Mucosa of gallbladder (tissue), 1 donor: ENCODE data around the gene ALG6. TPM values are rescaled to one million over a fixed set of nuclear protein-coding genes. Genes with fewer than 3 reads are reported as not detected.
A peak's percentile ranks its signal among the peaks of the same experiment; 100 is the strongest.

Experiments
- DNase-seq: peaks from one replicate; pipeline ENCODE4 v3.0.0-alpha.2; 2020; ENCODE audit warnings: low spot score
- total RNA-seq: library from RNA; stranded (reverse); gene quantifications from one replicate; pipeline ENCODE4 v1.2.1, GENCODE V29; 2021
- donor health status: DM: no; HTN: no; CAD: no.

The ALG6 gene
- 12.5 TPM for total RNA-seq

DNA sequence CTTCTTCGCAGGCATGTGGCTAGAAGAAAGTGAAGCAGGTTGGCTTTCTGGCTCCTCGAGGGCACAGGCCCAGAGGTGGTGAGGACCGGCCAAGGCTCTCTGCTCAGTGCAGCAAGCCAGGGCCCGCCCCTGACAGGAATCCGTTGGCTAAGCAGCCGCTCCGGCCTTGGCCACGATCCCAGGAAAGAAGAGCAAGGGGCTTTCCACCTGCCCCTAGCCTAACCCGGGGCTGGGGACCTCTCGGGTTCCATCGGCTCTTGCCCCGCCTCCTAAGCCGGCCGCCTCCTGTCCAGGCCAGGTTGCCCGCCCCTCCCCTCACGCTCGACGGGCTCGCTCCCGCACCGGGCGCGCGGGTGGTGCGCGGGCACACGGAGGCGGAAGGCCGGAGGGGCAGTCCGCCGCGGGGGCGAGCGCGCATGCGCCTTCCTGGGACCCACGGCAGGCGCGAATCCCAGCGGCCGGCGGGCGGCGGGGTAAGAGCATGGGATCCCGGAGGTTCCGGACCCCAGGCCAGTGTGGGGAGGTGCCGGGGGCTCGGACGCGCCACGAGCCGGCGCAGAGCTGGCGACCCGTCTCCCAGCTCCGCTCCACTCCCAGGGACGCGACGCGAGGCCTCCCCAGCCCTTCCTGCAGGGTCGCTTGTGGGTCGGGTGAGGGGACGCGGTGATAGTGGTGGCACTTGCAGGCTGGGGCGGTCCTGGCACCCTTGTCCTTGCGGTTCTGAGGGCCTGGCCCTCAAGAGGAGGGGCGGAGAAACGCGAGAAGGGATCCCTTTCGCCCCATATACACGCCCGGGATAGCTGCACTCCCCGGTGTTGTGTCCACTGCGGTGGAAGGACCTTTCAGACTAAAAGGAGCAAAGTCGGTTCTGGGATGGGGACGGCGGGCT, at the start of gene ALG6:
Gene ALG6 (plus strand): TSS at position 413 of the 889 bp plus-strand sequence. CDS start 3,351 bp downstream, outside the sequence.
- DNase-seq: peak; percentile 94

DNA sequence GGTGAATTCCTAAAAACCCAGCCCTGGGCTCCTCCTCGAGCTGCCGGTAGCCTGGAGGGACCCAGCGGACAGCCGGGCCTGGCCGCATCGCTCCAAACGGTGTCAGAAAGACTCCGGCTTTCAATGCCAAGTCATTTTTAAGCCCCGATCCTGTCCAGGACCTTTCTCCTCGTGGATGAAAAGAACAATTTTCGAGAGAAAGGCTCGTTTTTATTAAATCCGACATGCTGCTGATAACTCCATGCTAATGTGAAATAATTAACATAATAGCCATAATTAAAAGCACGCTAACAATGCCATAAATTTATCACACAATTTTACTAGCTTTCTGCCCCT, 49.6 kb upstream of the ALG6 start:
- no peak for DNase-seq

DNA sequence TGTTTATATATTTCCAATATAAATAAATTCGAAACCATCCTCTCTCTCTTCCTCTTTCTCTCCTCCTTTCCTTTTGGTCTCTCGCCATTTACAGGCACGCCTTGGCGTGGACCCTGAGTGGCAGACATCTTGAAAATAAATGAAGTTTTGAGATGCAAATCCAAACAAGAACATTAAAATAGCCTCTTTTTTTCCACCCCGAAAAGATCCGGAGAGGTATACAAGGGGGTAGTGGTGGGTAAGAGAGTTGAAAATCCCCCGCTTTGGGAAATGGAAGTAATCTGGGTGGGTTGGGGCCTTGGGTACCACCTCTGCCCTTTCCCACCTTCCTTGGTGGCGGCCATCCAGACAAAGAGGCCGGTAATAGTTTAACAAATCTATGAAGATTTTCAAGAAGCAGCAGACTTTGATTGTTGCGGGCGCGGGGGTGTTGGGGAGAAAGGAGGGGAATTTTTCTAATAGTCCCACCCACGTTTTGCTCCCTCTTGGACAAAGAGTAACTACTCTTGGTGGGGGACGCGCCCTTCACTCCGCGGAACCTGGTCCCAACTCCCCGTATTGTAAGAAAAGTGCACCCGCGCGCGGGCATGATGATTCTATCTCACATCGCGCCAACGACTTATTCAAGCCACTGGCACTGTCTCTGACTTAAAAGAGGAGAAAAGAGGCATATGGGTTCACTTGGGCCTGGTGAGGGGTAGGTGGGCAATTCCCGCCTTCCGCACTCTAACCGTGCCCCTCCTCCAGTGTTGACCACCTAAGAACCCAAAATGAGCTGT, 49.0 kb upstream of the ALG6 start:
- no peak for DNase-seq

- no peak for DNase-seq
Measured at GRCh38 chr1:63319046-63320021, 48.1 kb upstream of the ALG6 start.

DNA sequence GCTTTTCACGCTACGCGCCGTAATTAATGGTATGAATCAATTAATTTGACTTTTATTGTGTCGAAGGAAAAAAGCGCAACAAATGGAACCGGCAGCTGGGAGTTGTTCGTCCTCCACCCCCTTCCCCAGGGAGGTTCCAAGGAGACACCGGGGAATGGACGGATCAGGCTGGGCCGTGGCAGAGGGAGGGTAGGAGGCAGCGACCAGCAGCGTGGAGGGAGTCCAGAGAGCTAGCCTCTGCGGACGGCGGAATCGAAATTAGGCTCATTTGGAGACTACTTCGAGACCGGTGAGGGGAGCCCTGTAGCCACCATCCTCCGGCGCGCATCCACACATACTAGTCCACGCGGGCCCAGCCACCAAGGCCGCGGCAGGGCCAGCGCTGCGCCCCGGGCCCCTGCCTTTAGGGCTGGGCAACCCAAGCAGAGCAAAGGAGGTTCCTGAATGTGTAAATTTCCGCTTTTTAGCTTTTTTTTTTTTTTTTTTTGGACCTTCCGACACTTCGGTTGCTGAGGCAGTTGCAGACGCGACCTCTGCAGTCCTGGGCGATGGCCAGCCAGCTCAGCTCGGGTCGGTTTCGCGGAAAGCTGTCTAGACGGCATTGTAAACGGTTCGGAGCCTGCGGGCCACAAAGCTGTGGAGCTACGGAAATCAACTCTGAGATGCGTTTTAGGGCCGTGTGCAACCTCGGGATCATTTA, 47.3 kb upstream of the ALG6 start:
- DNase-seq: no peak

DNA sequence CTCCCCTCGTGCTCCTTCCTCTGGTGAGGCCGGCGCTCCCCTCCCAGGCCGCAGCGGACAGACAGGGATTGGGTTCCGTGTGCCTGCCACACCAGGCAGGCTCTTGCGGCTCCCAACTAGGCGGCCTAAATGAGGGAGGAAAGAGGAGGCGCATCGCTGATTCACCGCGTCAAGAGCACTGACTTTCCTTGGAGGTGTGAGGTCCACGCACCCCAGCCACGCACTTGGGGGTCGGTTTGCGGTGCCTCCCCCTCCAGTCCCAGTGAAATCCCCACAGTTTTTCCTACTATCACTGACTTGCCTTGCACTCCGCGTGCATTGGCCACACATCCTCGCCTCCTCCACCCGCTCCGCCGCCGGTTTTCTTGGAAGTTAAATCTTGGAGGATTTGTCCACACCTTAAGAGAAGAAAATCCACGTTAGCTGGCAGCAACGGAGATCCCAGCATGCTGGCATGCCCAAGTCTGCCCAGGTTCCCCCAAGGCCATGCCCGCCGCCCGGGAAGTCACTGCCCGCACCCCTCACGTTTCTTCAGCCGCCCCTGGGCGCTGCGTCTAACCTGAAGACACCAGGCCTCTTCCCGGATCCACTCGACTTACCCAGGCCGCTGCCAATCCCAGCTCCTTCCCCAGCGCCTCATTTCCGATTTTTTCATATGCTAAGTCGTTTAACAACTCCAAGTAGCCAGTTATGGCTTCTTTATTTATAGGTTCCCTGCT, 46.2 kb upstream of the ALG6 start:
- DNase-seq: no peak

- DNase-seq: no peak
Measured at GRCh38 chr1:63321785-63322113, 45.7 kb upstream of the ALG6 start.

DNA sequence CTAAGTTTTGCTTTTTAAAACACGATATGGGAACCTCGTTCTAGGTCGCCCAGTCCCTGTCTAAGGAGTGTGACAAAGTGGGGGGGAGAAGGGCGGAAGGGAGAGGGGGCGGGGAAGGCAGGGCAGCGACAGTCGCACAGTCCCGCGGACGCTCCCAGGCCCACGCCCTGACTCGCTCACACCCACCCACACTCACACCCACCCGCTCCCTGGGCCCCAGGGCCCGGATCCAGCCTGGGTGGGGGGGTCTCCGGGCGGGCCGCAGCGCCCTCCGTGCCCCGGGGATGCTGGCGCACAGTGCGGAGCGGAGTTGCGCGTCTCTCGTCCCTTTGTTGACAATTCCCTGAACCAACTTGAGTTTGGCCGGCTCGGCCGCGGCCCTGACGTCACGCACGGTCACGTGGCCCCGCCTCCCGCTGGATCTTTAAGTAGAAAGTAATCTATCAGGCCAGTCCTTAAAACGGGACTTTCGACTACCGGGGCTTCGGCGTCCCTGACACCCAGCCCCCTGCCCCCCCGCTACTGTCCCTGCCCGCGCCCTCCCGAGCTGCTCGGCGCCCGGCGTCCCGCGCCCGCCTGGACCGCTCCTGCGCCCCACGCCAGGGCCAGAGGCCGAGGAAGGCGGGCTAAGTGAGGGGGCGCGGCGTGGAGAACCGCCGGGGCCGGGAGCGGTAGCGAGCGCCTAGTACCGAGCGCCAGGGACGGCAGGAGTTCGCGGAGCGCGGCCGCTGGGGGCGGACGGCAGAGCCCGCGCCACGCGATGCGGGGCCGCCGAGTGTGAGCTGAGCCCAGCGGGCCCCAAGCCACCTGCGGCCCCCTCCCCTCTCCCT, 45.1 kb upstream of the ALG6 start, which contains the start of gene FOXD3:
Gene FOXD3 (plus strand): TSS at position 454 of the 830 bp plus-strand sequence. CDS start 492 bp downstream, outside the sequence.
- peak; percentile 46 for DNase-seq

- DNase-seq: no peak
Measured at GRCh38 chr1:63322944-63323864, 44.2 kb upstream of the ALG6 start.

DNA sequence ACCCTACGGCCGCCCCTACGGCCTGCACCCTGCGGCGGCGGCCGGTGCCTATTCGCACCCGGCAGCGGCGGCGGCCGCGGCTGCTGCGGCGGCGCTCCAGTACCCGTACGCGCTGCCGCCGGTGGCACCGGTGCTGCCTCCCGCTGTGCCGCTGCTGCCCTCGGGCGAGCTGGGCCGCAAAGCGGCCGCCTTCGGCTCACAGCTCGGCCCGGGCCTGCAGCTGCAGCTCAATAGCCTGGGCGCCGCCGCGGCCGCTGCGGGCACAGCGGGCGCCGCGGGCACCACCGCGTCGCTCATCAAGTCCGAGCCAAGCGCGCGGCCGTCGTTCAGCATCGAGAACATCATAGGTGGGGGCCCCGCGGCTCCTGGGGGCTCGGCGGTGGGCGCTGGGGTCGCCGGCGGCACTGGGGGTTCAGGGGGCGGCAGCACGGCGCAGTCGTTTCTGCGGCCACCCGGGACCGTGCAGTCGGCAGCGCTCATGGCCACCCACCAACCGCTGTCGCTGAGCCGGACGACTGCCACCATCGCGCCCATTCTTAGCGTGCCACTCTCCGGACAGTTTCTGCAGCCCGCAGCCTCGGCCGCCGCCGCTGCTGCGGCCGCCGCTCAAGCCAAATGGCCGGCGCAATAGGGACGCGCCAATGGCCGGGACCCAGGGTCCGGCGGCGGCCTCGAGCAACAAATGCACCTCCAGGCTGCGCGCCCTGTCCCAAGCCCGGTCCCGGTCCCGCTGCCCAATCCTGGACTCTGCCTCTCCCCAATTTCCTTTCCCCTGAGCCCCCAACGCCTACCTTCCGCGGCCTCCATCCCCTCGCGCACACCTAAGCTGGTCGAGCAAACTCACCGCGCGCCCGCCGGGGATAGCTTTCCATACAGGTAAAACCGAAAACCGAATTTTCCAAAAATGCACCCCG, 43.3 kb upstream of the ALG6 start:
- DNase-seq: no peak

DNA sequence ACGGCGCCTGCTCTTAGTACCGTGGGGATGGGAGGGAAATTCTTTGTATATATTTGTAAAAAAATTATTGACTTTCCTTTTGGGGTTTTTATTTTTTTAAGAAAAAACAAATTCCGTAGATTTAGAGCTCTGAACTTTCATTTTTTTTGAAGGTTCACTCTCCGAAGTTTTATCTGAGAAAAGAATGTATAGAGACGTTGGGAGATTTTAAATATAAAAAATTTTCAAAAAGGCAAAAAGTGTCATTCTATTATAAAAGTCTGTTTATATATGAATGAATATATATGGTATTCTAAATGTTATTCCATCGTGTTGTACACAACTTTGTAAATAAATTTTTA, 42.7 kb upstream of the ALG6 start:
- no peak for DNase-seq

DNA sequence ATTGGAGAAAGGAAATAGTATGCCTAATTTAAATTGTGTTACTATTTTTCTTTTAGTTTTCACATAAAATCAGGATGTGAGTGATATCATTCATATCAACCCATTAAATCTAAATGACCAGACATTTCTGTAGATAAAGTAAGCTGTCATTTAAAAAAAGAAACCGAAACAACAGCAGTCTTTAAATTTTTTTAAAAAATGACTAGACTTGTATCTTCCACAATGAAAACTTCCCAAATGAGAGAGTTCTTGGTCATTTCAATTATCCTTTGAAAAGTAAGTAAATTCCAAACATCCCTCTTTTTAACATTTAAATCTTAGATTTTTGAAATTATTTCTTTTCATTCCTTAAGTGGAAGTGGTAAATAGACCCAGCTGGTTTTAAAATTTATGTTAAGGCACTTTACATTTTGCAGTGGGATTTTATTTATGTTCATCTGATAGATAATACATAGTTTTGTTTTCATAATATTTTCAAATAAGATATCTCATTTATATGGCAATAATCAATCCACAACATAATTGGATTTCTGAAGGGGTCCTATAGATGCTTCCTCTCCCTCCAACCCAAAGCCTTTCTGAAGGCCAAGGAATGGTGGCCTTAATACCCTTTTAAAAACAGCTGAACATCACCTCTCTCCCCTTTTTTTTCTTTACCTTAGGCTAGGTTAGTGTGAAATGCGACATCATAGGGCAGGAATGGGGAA, 42.0 kb upstream of the ALG6 start:
- DNase-seq: no peak

GRCh38 chr1:63326106-63326472, 41.3 kb upstream of the ALG6 start:
- DNase-seq: no peak

DNA sequence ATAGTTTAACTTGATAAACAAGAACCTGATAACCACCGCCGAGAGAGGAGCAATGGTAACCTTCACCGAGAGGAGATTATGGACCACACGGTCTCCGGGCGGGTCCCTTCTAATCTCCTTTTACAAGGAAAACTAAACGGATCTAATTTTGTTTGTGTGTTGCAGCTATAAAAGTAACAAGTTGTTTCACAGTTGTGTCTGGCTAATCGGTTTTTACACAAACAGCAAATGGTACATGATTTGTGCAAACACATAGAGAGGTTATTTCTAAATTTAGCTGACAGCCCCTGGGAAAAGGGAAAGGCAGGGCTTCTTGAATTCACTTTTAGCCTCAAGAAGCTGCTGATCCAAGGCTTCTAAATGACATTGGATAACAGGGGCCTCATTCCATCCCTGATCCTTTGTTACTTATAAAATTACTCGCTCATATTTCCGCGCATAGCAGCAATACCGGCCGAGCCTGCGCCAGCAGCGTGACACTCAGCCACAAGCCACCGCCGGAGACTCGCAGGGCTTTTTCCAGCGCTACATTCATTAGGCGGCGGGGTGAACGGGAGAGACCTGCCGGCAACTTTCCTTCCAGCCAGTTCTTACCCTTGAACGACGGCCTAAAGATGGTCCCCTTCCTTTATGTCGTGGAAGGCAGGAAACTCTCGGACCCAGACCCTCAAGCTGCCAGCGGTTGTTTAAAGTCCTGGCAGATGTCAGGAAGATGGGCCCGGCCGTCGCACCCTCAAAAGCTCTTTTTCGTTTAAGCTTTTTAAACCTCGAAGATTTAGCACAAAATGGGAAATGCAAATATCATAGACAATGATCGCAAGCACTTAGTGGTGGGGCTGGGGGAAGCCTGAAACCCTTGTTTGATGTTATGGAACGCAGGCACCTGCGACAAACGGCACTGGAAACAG, 40.7 kb upstream of the ALG6 start:
- DNase-seq: no peak

GRCh38 chr1:63327417-63328054, 39.9 kb upstream of the ALG6 start:
- peak; percentile 54 for DNase-seq
